SK-N-SH treated with all-trans-retinoic acid at 6 μM for 48 hours (cell line): ENCODE data around the gene RPS6KB2.

ENCODE experiments used
- ATAC-seq: fragments of 200-7000 bp; cut with Tn5 transposase; 3 replicates; pipeline ENCODE4 v1.9.1; 2020; ENCODE audit warnings: mild to moderate bottlenecking, moderate library complexity
- ARNTL ChIP-seq: fragments of 450-650 bp; formaldehyde crosslinking; IDR thresholded peaks from 2 replicates; pipeline ENCODE4 v1.5.0; 2020; ENCODE audit warnings: low read depth, mild to moderate bottlenecking, moderate library complexity, borderline replicate concordance
- ESRRG ChIP-seq: fragments of 250-450 bp; sonication (Bioruptor Pico); IDR thresholded peaks from 2 replicates; pipeline ENCODE4 v1.6.1; 2021; ENCODE audit warnings: mild to moderate bottlenecking
- GLIS3 ChIP-seq: fragments of 250-450 bp; sonication (Bioruptor Pico); IDR thresholded peaks from 2 replicates; pipeline ENCODE4 v1.5.0; 2020; ENCODE audit warnings: mild to moderate bottlenecking, moderate library complexity
- ISL1 ChIP-seq: fragments of 250-450 bp; sonication (Bioruptor Pico); IDR thresholded peaks from 2 replicates; pipeline ENCODE4 v2.1.2; 2022; ENCODE audit warnings: mild to moderate bottlenecking, moderate library complexity
- OSR1 ChIP-seq: fragments of 250-450 bp; sonication (Bioruptor Pico); IDR thresholded peaks from 2 replicates; pipeline ENCODE4 v1.8.0; 2022; ENCODE audit warnings: moderate library complexity, mild to moderate bottlenecking, inconsistent platforms
- PPARA ChIP-seq: fragments of 250-450 bp; sonication (Bioruptor Pico); IDR thresholded peaks from 2 replicates; pipeline ENCODE4 v1.5.0; 2020; ENCODE audit warnings: mild to moderate bottlenecking, borderline replicate concordance
- TCF4 ChIP-seq: fragments of 250-450 bp; sonication (Bioruptor Pico); IDR thresholded peaks from 2 replicates; pipeline ENCODE4 v1.8.0; 2021; ENCODE audit warnings: mild to moderate bottlenecking, moderate library complexity, borderline replicate concordance
- TOX ChIP-seq: fragments of 250-450 bp; sonication (Bioruptor Pico); IDR thresholded peaks from 2 replicates; pipeline ENCODE4 v1.8.0; 2021; ENCODE audit warnings: mild to moderate bottlenecking, moderate library complexity, borderline replicate concordance
- ZC3H10 ChIP-seq: fragments of 250-450 bp; sonication (Bioruptor Pico); IDR thresholded peaks from 2 replicates; pipeline ENCODE4 v1.5.1; 2021; ENCODE audit warnings: mild to moderate bottlenecking, moderate library complexity
- ZFP30 ChIP-seq: fragments of 450-650 bp; formaldehyde crosslinking; IDR thresholded peaks from 2 replicates; pipeline ENCODE4 v1.5.0; 2022; ENCODE audit warnings: mild to moderate bottlenecking, moderate library complexity
- ZNF565 ChIP-seq: fragments of 450-650 bp; formaldehyde crosslinking; conservative IDR thresholded peaks from 2 replicates; pipeline ENCODE4 v1.5.0; 2020; ENCODE audit warnings: low read depth, mild to moderate bottlenecking, moderate library complexity
- ZNF70 ChIP-seq: fragments of 450-650 bp; formaldehyde crosslinking; IDR thresholded peaks from 2 replicates; pipeline ENCODE4 v1.5.0; 2020; ENCODE audit warnings: mild to moderate bottlenecking, moderate library complexity
- ZNF8 ChIP-seq: fragments of 450-650 bp; formaldehyde crosslinking; IDR thresholded peaks from 2 replicates; pipeline ENCODE4 v1.5.0; 2020; ENCODE audit warnings: mild to moderate bottlenecking, moderate library complexity
- TF ChIP-seq, protein P1 (sequence below): fragments of 250-450 bp; sonication (Bioruptor Pico); IDR thresholded peaks from 2 replicates; pipeline ENCODE4 v1.5.1; 2021; ENCODE audit warnings: mild to moderate bottlenecking, moderate library complexity
- TF ChIP-seq, protein P2 (sequence below): fragments of 250-450 bp; sonication (Bioruptor Pico); IDR thresholded peaks from 2 replicates; pipeline ENCODE4 v1.8.0; 2021; ENCODE audit warnings: low read depth, mild to moderate bottlenecking, moderate library complexity, borderline replicate concordance
- TF ChIP-seq, protein P3 (sequence below): fragments of 250-450 bp; sonication (Bioruptor Pico); IDR thresholded peaks from 2 replicates; pipeline ENCODE4 v1.5.1; 2020; ENCODE audit warnings: low read depth, mild to moderate bottlenecking, moderate library complexity
- TF ChIP-seq, protein P4 (sequence below): fragments of 250-450 bp; sonication (Bioruptor Pico); IDR thresholded peaks from 2 replicates; pipeline ENCODE4 v1.8.0; 2020; ENCODE audit warnings: mild to moderate bottlenecking, moderate library complexity, borderline replicate concordance

The RPS6KB2 gene

DNA sequence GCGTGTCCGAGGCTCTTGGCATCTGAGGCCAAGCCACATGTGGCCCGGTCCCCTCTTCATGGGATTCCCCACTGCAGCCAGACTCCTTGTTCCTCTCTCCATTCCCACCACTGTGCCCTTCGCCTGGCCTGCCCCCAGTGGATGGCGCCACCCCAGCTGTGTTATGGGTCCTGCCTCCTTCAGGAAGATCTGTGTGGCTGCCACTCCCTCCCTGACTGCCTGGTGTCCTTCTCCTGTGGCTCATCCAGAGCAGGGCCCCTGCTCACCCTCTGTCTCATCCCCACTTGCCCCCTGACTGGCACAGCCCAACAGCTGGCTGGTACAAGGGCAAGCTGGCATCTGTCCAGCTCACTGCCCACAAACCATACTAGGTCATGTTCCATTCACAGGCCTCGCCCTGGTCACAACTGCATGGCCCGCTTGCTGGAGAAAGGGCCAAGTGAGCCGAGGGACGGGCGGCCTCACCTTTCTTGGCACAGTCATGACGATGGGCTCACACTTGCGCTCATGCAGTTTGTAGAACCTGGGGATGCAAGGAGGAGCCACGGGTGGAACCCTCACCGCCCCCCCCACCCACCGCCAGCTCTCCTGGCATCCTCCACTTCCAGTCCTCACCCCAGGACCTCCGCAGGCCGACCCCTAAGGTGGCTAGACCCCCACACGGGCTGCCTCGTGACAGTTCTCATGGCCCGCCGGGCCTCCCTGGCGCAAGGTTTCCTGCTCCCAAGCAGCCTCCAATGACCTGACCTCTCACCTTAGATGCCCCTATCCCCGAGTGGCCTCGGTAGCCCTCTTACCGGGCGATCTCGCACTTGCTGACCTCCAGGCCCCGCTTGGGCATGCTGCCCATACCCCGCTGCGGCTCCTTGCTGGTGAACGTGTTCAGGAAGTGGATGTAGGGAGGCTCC is 11.3 kb downstream of the RPS6KB2 start (continued):
- TF ChIP-seq, protein P1, sequence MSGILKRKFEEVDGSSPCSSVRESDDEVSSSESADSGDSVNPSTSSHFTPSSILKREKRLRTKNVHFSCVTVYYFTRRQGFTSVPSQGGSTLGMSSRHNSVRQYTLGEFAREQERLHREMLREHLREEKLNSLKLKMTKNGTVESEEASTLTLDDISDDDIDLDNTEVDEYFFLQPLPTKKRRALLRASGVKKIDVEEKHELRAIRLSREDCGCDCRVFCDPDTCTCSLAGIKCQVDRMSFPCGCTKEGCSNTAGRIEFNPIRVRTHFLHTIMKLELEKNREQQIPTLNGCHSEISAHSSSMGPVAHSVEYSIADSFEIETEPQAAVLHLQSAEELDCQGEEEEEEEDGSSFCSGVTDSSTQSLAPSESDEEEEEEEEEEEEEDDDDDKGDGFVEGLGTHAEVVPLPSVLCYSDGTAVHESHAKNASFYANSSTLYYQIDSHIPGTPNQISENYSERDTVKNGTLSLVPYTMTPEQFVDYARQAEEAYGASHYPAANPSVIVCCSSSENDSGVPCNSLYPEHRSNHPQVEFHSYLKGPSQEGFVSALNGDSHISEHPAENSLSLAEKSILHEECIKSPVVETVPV (CRISPR knock-in tag), result no peak

DNA sequence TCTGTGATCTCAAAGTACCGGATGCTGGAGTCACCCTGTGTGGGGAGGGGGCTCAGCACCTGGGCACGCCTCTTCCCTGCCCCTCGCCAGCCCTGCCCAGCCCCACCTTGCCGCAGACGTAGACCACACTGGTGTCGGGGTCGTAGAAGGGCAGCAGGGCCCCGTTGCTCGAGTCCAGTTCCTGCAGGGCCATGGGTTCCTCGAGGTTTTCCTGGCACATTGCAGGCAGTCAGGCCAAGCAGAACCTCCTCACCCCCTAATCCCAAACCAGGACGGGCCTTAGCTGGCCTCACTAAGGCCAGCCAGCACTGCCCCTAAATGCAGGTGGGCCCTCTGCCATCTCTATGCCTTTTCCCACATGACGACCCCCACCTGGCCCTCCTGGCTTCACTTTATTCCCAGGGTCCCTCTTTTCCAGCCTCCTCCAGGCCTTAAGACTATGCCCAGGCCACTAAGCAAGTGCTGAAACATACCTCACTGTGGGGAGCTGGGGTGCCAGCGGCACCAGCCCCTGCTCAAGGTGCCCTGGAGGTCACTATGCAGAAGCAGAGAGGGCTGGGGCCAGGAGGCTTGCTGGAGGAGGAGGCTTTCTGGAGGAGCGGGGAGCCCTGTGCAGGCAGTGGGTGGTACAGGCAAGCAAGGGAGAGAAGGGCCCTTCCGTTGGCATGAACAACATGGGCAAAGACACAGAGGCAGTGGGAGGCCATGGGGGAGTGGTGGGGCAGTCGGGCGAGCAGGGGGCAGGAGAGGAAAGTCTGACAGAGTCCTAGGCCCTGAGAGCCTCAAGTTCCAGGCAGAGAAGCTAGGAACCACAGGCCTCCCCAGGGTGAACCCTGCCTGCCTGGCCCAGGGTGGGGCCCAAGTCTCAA is 12.2 kb downstream of the RPS6KB2 start:
- TF ChIP-seq PPARA, result no peak
- TF ChIP-seq, protein P2, sequence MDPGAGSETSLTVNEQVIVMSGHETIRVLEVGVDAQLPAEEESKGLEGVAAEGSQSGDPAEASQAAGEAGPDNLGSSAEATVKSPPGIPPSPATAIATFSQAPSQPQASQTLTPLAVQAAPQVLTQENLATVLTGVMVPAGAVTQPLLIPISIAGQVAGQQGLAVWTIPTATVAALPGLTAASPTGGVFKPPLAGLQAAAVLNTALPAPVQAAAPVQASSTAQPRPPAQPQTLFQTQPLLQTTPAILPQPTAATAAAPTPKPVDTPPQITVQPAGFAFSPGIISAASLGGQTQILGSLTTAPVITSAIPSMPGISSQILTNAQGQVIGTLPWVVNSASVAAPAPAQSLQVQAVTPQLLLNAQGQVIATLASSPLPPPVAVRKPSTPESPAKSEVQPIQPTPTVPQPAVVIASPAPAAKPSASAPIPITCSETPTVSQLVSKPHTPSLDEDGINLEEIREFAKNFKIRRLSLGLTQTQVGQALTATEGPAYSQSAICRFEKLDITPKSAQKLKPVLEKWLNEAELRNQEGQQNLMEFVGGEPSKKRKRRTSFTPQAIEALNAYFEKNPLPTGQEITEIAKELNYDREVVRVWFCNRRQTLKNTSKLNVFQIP (CRISPR knock-in tag), result no peak
- TF ChIP-seq, protein P1 (CRISPR knock-in tag), result no peak
- TF ChIP-seq, protein P3, sequence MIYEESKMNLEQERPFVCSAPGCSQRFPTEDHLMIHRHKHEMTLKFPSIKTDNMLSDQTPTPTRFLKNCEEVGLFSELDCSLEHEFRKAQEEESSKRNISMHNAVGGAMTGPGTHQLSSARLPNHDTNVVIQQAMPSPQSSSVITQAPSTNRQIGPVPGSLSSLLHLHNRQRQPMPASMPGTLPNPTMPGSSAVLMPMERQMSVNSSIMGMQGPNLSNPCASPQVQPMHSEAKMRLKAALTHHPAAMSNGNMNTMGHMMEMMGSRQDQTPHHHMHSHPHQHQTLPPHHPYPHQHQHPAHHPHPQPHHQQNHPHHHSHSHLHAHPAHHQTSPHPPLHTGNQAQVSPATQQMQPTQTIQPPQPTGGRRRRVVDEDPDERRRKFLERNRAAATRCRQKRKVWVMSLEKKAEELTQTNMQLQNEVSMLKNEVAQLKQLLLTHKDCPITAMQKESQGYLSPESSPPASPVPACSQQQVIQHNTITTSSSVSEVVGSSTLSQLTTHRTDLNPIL (CRISPR knock-in tag), result no peak
- no peak for TF ChIP-seq ZC3H10 (CRISPR knock-in tag)
- TF ChIP-seq ZNF8, result no peak
- TF ChIP-seq, protein P4, sequence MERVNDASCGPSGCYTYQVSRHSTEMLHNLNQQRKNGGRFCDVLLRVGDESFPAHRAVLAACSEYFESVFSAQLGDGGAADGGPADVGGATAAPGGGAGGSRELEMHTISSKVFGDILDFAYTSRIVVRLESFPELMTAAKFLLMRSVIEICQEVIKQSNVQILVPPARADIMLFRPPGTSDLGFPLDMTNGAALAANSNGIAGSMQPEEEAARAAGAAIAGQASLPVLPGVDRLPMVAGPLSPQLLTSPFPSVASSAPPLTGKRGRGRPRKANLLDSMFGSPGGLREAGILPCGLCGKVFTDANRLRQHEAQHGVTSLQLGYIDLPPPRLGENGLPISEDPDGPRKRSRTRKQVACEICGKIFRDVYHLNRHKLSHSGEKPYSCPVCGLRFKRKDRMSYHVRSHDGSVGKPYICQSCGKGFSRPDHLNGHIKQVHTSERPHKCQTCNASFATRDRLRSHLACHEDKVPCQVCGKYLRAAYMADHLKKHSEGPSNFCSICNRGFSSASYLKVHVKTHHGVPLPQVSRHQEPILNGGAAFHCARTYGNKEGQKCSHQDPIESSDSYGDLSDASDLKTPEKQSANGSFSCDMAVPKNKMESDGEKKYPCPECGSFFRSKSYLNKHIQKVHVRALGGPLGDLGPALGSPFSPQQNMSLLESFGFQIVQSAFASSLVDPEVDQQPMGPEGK (CRISPR knock-in tag), result no peak
- TF ChIP-seq ZNF70 (CRISPR knock-in tag), result no peak
- no peak for TF ChIP-seq GLIS3 (CRISPR knock-in tag)
- TF ChIP-seq TCF4 (CRISPR knock-in tag), result no peak
- no peak for ATAC-seq

DNA sequence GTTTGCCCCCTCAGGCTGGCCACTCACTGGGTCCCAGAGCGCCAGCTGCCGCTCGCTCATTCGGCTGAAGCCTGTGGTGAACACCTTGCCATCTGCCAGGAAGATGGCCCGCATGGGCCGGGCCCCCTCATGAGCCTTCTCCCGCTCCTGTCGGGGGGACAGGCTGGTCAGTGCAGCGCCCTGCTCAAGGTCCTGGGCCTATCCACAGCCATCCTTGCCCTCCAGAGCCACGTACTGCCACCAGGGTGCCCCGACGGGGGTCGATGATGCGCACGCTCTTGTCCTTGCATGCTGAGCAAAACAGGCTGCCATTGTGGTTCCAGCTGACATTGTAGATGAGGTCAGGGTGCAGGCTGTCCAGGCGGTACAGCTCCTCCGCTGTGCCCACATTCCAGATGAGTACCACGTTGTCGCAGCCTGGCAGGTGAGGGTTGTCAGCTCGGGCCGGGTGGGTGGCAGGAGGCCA is 12.8 kb downstream of the RPS6KB2 start:
- no peak for ATAC-seq
- TF ChIP-seq ZNF565 (CRISPR knock-in tag), result no peak
- no peak for TF ChIP-seq ESRRG (CRISPR knock-in tag)
- TF ChIP-seq, all 23 proteins: peak for 0

DNA sequence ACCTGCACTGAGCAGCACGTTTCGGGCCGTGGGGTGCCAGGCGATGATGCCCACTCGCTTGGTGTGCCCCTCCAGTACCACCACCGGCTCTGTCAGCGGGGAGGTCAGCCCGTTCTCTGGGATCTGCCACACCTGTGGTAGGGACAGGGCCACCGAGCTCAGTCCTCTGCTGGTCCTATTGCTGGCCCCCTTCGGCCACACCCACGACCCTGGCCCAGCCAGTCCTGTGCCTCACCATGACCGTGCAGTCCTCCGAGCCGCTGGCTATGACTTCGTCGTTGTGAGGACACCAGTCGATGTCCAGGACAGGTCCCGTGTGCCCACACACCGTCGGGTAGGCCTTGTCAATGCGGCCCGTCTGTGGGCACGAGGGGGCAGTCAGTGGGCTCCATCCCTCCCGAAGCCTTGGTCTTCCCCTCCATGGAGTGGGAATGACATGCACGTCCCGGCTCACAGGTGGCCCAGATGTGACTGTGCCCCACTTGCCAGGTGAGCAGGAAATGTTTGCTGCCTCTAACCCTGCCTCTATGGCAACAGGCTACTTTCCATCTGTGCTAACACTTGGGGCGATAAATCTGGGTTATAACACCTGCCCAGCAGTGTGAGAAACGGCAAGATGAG is 13.5 kb downstream of the RPS6KB2 start:
- ATAC-seq, result no peak

More for the DNA sequence above, 13.5 kb downstream of the RPS6KB2 start:
- TF ChIP-seq PPARA (no peak), GLIS3 (CRISPR knock-in tag) (no peak), ZC3H10 (CRISPR knock-in tag) (no peak), ZFP30 (CRISPR knock-in tag) (no peak), ARNTL (no peak), ISL1 (CRISPR knock-in tag) (no peak), TOX (no peak), ZNF8 (no peak), TCF4 (CRISPR knock-in tag) (no peak), ESRRG (CRISPR knock-in tag) (no peak), OSR1 (CRISPR knock-in tag) (no peak)
- TF ChIP-seq, protein P2 (CRISPR knock-in tag), result no peak
- TF ChIP-seq, protein P1 (CRISPR knock-in tag), result no peak
- TF ChIP-seq, protein P3 (CRISPR knock-in tag), result no peak
- TF ChIP-seq, all 23 proteins: peak for 0
